HG03439 (cell line): ENCODE measurements around the gene TACSTD2.
"Not testable (repeated sequence)": the region's sequence is repeated elsewhere in the genome, so short reads cannot be mapped to it uniquely, and the experiment has no call there.

Source experiments
- ATAC-seq: cut with Tn5 transposase; IDR thresholded peaks from one replicate; pipeline ENCODE4 v1.9.1; 2021; ENCODE audit warnings: mild to moderate bottlenecking, moderate library complexity; ENCODE audit not compliant: unreplicated experiment

TACSTD2 gene

DNA sequence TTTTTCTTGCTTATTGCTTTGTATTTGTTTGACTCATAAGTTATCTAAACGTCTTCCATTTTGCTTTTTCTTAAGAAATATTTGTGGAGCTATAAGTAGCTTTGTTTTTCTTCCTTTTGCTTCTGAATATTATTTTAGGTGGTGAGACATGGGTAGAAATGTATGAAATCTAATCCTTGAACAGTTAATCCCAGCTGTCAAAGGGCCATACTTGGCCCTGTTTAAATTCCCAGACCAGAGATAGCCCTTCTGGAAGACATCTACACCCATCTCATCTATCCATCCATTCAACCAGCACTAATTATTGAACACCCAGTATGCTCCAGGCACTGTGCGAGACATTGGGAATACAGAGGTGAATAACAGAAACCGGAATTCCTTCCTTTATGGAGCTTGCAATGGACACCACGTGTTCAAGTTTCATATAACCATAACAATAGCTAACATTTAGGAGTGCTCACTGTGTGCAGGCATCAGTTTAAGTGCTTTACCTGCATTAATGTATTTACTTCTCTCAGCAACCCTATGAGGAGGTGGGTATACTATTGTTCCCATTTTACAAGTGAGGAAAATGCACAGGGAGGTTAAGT is 8.7 kb downstream of the TACSTD2 start:
- ATAC-seq: no peak

GRCh38 chr1:58566339-58566738 is 10.7 kb downstream of the TACSTD2 start:
- ATAC-seq: no peak

- not testable (repeated sequence) for ATAC-seq
Measured at GRCh38 chr1:58563715-58564114, 13.3 kb downstream of the TACSTD2 start.

DNA sequence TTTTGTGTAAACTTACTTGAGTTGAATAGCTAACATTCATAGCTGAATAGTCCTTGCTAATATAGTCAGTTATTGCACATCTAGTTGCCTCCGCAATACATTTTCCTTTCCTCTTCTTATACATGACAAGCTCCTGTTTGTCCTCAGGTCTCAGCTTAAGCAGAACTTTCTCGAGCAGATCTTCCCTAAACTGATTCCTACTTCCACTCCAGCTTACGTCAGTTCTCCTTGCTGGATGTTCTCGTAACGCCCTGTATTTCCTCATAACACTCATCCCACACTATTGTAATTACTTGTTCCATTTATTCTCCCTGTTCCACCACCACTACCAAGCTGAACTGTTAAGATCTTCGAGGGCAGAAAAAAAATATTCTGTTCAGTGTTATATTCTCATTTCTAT is 15.4 kb downstream of the TACSTD2 start:
- ATAC-seq: no peak

GRCh38 chr1:58555393-58555792 is 21.7 kb downstream of the TACSTD2 start:
- no peak for ATAC-seq

- ATAC-seq: no peak
Measured at GRCh38 chr1:58551186-58552140, 25.6 kb downstream of the TACSTD2 start.

DNA sequence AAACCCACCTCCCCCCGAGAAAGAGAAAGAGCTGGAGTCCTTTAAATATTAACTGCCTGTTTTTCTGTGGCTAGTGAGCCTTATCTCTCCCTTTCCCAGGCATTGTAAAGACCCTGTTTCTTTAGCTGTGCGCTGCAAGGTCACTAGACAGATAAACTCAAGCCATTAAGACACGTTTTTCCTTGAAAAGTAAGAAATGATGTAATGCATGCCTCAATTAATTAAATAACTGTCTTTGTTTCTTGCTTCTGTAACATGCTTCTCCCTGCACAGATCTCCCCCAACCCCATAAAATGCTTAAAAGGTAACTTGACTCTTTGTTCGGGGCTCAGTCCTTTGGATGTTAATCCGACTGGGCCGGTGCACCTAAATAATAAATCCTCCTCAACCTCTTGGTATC is 27.8 kb downstream of the TACSTD2 start:
- ATAC-seq: not testable (repeated sequence)

- ATAC-seq: no peak
Measured at GRCh38 chr1:58548371-58548770, 28.7 kb downstream of the TACSTD2 start.

DNA sequence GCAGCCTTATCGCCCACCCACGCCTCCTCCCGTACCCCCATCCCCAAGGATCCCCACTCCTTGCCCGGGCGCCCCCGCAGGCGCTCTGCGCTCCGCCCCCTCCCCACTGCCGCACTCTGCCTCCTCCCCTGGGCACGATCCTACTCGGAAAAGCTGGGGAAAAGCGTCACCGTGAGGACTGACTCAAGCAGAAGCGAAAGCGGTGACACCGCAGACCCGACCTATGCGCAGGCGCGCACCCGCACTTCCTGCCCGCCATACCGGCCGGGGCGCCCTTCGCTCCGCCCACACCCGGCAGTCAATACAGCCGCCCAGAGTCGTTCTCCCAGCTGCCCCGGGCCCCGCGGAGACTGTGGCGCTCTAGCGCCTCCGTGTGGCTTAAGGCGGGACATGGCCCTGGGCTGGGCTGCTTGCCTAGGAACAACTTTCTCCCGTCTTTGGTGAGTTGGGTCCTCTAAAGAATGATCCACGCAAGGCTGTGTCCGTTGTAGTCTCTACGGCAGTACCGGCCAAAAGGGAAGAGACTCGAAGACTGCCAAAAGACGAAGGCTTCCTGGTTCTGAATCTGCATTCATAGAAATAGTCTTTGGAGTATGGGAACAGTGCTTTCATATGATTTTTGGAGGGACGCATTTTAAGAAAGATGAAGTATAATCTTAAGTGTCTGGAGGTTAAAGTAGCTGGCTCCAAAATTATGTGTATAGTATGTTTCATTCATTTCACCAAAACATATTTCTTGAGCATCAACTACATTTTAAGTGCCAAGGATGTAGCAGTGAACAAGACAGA is 30.3 kb downstream of the TACSTD2 start, which contains the start of gene OMA1:
Gene OMA1, minus strand, starts transcription at position 207 of the 789 bp plus-strand sequence. CDS start 7,432 bp downstream, outside the sequence.
- ATAC-seq: peak; percentile 97

GRCh38 chr1:58545591-58546519 is 31.2 kb downstream of the TACSTD2 start:
- peak; percentile 62 for ATAC-seq

DNA sequence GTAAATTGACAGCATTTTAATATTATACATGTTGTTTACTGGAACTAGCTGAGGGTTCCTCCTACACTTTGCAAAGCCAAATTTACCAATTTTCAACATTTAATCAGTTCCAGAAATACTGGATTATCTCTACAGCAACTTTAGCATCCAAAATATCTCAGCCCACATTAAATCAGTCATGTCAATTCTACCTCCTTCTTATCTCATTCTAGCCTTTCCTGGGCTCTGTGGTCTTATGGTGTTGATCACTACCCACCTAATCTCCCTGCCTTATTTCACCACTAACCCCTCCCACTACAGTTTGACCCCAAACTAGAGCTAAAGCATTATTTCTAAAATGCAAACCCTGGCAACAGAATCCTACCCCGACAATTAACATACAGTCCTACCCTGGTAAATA is 33.8 kb downstream of the TACSTD2 start:
- no peak for ATAC-seq

GRCh38 chr1:58539553-58539952 is 37.5 kb downstream of the TACSTD2 start:
- ATAC-seq: no peak

- ATAC-seq: no peak
Measured at GRCh38 chr1:58538821-58539220, 38.2 kb downstream of the TACSTD2 start.

DNA sequence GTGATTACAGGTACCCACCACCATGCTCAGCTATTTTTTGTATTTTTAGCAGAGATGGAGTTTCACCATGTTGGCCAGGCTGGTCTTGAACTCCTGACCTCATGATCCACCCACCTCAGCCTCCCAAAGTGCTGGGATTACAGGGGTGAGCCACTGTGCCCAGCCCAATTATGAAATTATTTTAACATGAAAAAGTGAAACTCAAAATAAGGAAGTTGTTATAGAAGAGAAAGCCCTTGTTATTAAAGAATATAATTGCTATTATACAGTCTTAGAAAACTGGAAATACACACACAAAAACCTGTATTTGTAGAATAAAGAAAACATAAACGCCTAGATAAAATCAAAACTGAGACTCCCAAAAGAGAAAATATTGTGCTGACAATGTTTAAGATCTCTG is 45.2 kb downstream of the TACSTD2 start:
- not testable (repeated sequence) for ATAC-seq

- no peak for ATAC-seq
Measured at GRCh38 chr1:58529284-58529683, 47.8 kb downstream of the TACSTD2 start.

- no peak for ATAC-seq
Measured at GRCh38 chr1:58528518-58528917, 48.5 kb downstream of the TACSTD2 start.
